ENCODE measurements around the gene ELMO1. TPM values are rescaled to one million over a fixed set of nuclear protein-coding genes. Genes with fewer than 3 reads are reported as not detected.

ELMO1 gene
- total RNA-seq, 1 experiment from 2014 or later: 1.1 TPM

GRCh38 chr7:37430171-37430570, 18.5 kb downstream of the ELMO1 start:
- CTCF ChIA-PET: no interaction called here
- no TSS peak for BruUV-seq (replicated peaks)

GRCh38 chr7:37429435-37429791, 19.3 kb downstream of the ELMO1 start:
- Histone ChIP-seq H3K36me3 (ENCODE audit: control insufficient read depth in 1 of 2, insufficient read depth in 2 of 2, low read length in 2 of 2) (no peaks in the 10 kb centered on the region), H3K4me1 (ENCODE audit: control insufficient read depth in 1 of 2, insufficient read depth in 2 of 2, low read length in 2 of 2) (no peaks in the 10 kb centered on the region), H3K9me3 (ENCODE audit: control insufficient read depth in 1 of 2, insufficient read depth in 1 of 2, low read depth in 1 of 2, low read length in 2 of 2) (no peaks in the 10 kb centered on the region), H3K9ac (ENCODE audit: low read length) (no peak overlapping the region), H3K27ac (ENCODE audit: low read depth, low read length) (no peak overlapping the region), H2AFZ (ENCODE audit: low read depth, low read length, poor library complexity, severe bottlenecking) (no peak overlapping the region), H3K27me3 (ENCODE audit: insufficient read depth, low read length) (peaks cover 39% of the 10 kb centered on the region), H3K4me3 (replicated peaks in 1 of 2; ENCODE audit: low read depth in 1 of 2, low read length in 2 of 2) (no peak overlapping the region), H3K4me2 (ENCODE audit: low read length) (no peak overlapping the region), H3K79me2 (ENCODE audit: insufficient read depth, low read length) (no peaks in the 10 kb centered on the region), H4K20me1 (ENCODE audit: insufficient read depth) (no peaks in the 10 kb centered on the region), H3K9me2 (ENCODE audit: insufficient read depth) (no peaks in the 10 kb centered on the region)
- BruUV-seq (replicated peaks): no TSS peak
- ATAC-seq (no peak), DNase-seq (ENCODE audit: low read depth, low spot score) (no peak)
- RAD21 ChIA-PET (ENCODE audit: low non-redundant PET in 1 of 2, low total read pairs in 2 of 2, uncharacterized antibody in 2 of 2, unreplicated experiment in 2 of 2): no interaction called here
- TF ChIP-seq CEBPB (IDR thresholded peaks at IDR 0.05; ENCODE audit: low read depth) (no peak), ZNF274 (IDR thresholded peaks at IDR 0.05; ENCODE audit: low read depth, low read length) (no peak)
- POLR2A ChIA-PET: no interaction called here
- intact Hi-C loops (cut with micrococcal nuclease): no loop called here
- CTCF ChIA-PET: no interaction called here

More at GRCh38 chr7:37430171-37430570, 18.5 kb downstream of the ELMO1 start:
- ATAC-seq: no peak
- Histone ChIP-seq H3K9me3 (ENCODE audit: control insufficient read depth in 1 of 2, insufficient read depth in 1 of 2, low read depth in 1 of 2, low read length in 2 of 2) (no peaks in the 10 kb centered on the region), H3K27ac (ENCODE audit: low read depth, low read length) (no peak overlapping the region), H3K9ac (ENCODE audit: low read length) (no peak overlapping the region), H4K20me1 (ENCODE audit: insufficient read depth) (no peaks in the 10 kb centered on the region), H3K79me2 (ENCODE audit: insufficient read depth, low read length) (no peaks in the 10 kb centered on the region), H2AFZ (ENCODE audit: low read depth, low read length, poor library complexity, severe bottlenecking) (no peak overlapping the region), H3K27me3 (ENCODE audit: insufficient read depth, low read length) (peaks cover 42% of the 10 kb centered on the region), H3K4me1 (ENCODE audit: control insufficient read depth in 1 of 2, insufficient read depth in 2 of 2, low read length in 2 of 2) (no peaks in the 10 kb centered on the region), H3K4me2 (ENCODE audit: low read length) (no peak overlapping the region), H3K4me3 (replicated peaks in 1 of 2; ENCODE audit: low read depth in 1 of 2, low read length in 2 of 2) (no peak overlapping the region), H3K36me3 (ENCODE audit: control insufficient read depth in 1 of 2, insufficient read depth in 2 of 2, low read length in 2 of 2) (no peaks in the 10 kb centered on the region), H3K9me2 (ENCODE audit: insufficient read depth) (no peaks in the 10 kb centered on the region)
- TF ChIP-seq SRF (IDR thresholded peaks at IDR 0.05; ENCODE audit: low read depth): no peak
- no peak for TF ChIP-seq CEBPB (IDR thresholded peaks at IDR 0.05; ENCODE audit: low read depth)
- TF ChIP-seq POLR2AphosphoS5 (IDR thresholded peaks at IDR 0.05; ENCODE audit: low read depth, low read length): no peak
- TF ChIP-seq EZH2 (IDR thresholded peaks at IDR 0.05): no peak
- no peak for TF ChIP-seq JUND (IDR thresholded peaks at IDR 0.05)
- TF ChIP-seq ZFX (IDR thresholded peaks at IDR 0.05): no peak
- no peak for TF ChIP-seq FOSL1 (IDR thresholded peaks at IDR 0.05; ENCODE audit: low read depth)
- ChIA-PET RAD21 (ENCODE audit: low non-redundant PET in 1 of 2, low total read pairs in 2 of 2, uncharacterized antibody in 2 of 2, unreplicated experiment in 2 of 2) (no interaction called here), POLR2A (no interaction called here)
- no peak for DNase-seq (ENCODE audit: low read depth, low spot score)
- intact Hi-C loops (cut with micrococcal nuclease): no loop called here
